Measurements from ENCODE around the gene CELF4.

CELF4 gene

DNA sequence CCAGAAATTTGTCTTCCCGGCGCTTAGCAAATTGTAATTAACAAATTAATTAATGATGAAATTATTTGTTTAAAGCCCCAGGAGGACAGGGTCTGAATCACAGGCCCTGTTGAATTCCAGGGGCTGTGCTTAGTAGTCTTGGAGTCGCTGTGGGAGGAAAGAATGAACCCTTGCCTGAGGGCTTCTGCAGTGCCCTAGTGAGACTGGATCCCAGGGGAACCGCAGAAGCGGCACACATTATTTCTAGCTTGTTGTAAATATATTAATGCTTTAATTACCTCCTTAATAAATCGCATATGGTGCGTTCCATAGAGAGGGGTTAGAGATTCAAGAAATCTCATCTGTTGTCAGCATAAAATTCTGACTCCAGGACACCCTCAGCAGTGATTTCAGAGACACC, 235.4 kb downstream of the CELF4 start:
- no peak for TF ChIP-seq SPI1 (IDR thresholded peaks at IDR 0.05; ENCODE audit: low read depth, low read length)
- TF ChIP-seq POLR2AphosphoS5 (IDR thresholded peaks at IDR 0.05; ENCODE audit: low read depth, low read length) = no peak
- TF ChIP-seq POLR2A (IDR thresholded peaks at IDR 0.05; ENCODE audit: low read depth, low read length) = no peak
- TF ChIP-seq PAX5 (IDR thresholded peaks at IDR 0.05; ENCODE audit: insufficient read depth, low read length, severe bottlenecking) = no peak
- TF ChIP-seq TAF1 (IDR thresholded peaks at IDR 0.05; ENCODE audit: low read depth, low read length) = no peak
- TF ChIP-seq POU2F2 (IDR thresholded peaks at IDR 0.05; ENCODE audit: low read depth, low read length) = no peak
- FAIRE-seq = no peak
- no peak for DNase-seq (ENCODE audit: insufficient read length, low spot score)

- FAIRE-seq (no peak), DNase-seq (ENCODE audit: insufficient read length, low spot score) (no peak)
- TF ChIP-seq POLR2A (IDR thresholded peaks at IDR 0.05; ENCODE audit: low read depth, low read length) (no peak), POLR2AphosphoS5 (IDR thresholded peaks at IDR 0.05; ENCODE audit: low read depth, low read length) (no peak), PAX5 (IDR thresholded peaks at IDR 0.05; ENCODE audit: insufficient read depth, low read length, severe bottlenecking) (no peak), SPI1 (IDR thresholded peaks at IDR 0.05; ENCODE audit: low read depth, low read length) (no peak), POU2F2 (IDR thresholded peaks at IDR 0.05; ENCODE audit: low read depth, low read length) (no peak), TAF1 (IDR thresholded peaks at IDR 0.05; ENCODE audit: low read depth, low read length) (no peak)
These were observed 236.5 kb downstream of the CELF4 start for GRCh38 chr18:37328946-37329719.

DNA sequence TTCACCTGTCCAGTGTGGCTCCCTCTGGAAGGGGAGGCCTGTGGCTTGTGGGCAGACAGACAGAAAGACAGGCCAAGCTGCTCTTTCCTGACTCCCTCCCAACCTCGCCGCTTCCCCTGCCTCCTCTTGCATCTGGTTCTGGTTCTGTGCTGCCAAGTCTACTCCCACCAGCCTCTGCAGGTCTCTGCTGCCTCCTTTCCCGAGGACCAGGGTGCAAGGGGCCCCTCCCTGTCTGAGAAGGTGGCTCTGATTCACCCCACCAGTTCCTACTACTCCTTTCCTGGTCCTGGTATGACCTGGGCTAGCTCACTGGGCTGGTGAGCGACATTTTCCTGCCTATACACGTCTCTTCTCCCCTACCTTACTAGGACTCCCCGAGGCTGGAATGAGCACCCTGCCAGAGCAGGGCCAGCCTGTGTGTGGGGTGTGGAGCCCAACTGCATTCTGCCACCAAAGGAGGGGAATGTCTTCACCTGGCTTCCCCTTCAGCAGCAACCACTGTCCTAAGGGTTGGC, 238.5 kb downstream of the CELF4 start:
- no peak for TF ChIP-seq POLR2AphosphoS5 (IDR thresholded peaks at IDR 0.05; ENCODE audit: low read depth, low read length)
- TF ChIP-seq PAX5 (IDR thresholded peaks at IDR 0.05; ENCODE audit: insufficient read depth, low read length, severe bottlenecking) = no peak
- TF ChIP-seq POU2F2 (IDR thresholded peaks at IDR 0.05; ENCODE audit: low read depth, low read length) = no peak
- no peak for TF ChIP-seq TAF1 (IDR thresholded peaks at IDR 0.05; ENCODE audit: low read depth, low read length)
- TF ChIP-seq POLR2A (IDR thresholded peaks at IDR 0.05; ENCODE audit: low read depth, low read length) = no peak
- TF ChIP-seq SPI1 (IDR thresholded peaks at IDR 0.05; ENCODE audit: low read depth, low read length) = no peak
- DNase-seq (ENCODE audit: insufficient read length, low spot score) (no peak), FAIRE-seq (no peak)

- TF ChIP-seq TAF1 (IDR thresholded peaks at IDR 0.05; ENCODE audit: low read depth, low read length) = no peak
- TF ChIP-seq POLR2A (IDR thresholded peaks at IDR 0.05; ENCODE audit: low read depth, low read length) = no peak
- no peak for TF ChIP-seq SPI1 (IDR thresholded peaks at IDR 0.05; ENCODE audit: low read depth, low read length)
- TF ChIP-seq PAX5 (IDR thresholded peaks at IDR 0.05; ENCODE audit: insufficient read depth, low read length, severe bottlenecking) = no peak
- TF ChIP-seq POLR2AphosphoS5 (IDR thresholded peaks at IDR 0.05; ENCODE audit: low read depth, low read length) = no peak
- TF ChIP-seq POU2F2 (IDR thresholded peaks at IDR 0.05; ENCODE audit: low read depth, low read length) = no peak
- FAIRE-seq = peak; percentile 9
- DNase-seq (ENCODE audit: insufficient read length, low spot score) = peak; percentile 67
These were observed 243.0 kb downstream of the CELF4 start for GRCh38 chr18:37322492-37323035.

GRCh38 chr18:37321582-37322491, 243.8 kb downstream of the CELF4 start:
- DNase-seq (ENCODE audit: insufficient read length, low spot score) (no peak), FAIRE-seq (no peak)
- TF ChIP-seq PAX5 (IDR thresholded peaks at IDR 0.05; ENCODE audit: insufficient read depth, low read length, severe bottlenecking) = no peak
- TF ChIP-seq SPI1 (IDR thresholded peaks at IDR 0.05; ENCODE audit: low read depth, low read length) = no peak
- TF ChIP-seq TAF1 (IDR thresholded peaks at IDR 0.05; ENCODE audit: low read depth, low read length) = no peak
- no peak for TF ChIP-seq POU2F2 (IDR thresholded peaks at IDR 0.05; ENCODE audit: low read depth, low read length)
- no peak for TF ChIP-seq POLR2AphosphoS5 (IDR thresholded peaks at IDR 0.05; ENCODE audit: low read depth, low read length)
- no peak for TF ChIP-seq POLR2A (IDR thresholded peaks at IDR 0.05; ENCODE audit: low read depth, low read length)

GRCh38 chr18:37320317-37320716, 245.3 kb downstream of the CELF4 start:
- FAIRE-seq = no peak
- no peak for DNase-seq (ENCODE audit: insufficient read length, low spot score)
- no peak for TF ChIP-seq TAF1 (IDR thresholded peaks at IDR 0.05; ENCODE audit: low read depth, low read length)

DNA sequence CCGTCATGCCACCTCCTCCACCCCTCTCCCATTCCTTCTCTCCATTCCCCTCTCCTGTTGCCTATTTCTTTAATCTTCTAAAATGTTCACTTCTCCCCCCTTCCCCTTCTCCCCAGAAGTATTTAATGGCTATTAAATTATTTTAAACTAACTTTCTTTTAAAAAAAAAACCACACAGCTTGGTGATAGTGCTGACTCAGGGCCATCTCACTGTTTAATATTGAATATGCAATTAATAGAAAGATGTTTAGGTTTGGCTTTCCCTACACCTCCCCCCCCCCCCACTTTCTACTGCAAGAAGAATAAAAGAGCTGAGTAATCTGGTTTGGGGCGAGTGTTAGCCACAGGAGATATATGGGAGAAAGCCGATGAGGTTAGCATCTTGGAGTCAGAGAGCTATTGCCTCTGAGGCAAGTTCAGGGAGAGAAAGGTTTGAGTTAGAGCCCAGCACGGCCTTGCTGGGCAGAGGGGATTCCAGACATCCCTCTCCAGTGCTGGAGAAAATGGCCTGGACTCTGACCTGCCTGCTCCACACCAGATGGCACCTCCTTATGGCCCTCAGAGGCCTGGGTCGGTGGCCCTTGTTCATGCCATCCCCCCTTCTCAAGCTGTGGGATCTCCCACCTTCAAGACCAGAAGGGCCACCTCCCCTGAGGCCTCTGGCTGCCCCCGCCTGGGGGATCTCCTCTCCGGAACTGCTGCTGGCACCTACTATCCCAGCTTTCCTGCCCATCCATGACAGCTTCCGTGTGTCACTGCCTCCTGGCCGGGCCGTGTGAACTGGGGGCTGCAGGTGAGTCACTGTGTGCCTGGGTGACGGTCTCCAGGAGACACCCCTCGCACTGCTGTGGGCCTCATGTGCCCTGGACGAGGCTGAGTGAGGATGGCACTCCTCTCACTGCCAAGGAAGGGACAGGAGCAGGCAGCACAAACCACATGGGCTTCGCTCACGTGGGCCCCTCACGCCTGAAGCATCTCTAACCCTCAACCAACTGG, 246.9 kb downstream of the CELF4 start:
- no peak for TF ChIP-seq SPI1 (IDR thresholded peaks at IDR 0.05; ENCODE audit: low read depth, low read length)
- TF ChIP-seq PAX5 (IDR thresholded peaks at IDR 0.05; ENCODE audit: insufficient read depth, low read length, severe bottlenecking) = no peak
- TF ChIP-seq TAF1 (IDR thresholded peaks at IDR 0.05; ENCODE audit: low read depth, low read length) = no peak
- TF ChIP-seq POU2F2 (IDR thresholded peaks at IDR 0.05; ENCODE audit: low read depth, low read length) = no peak
- TF ChIP-seq POLR2AphosphoS5 (IDR thresholded peaks at IDR 0.05; ENCODE audit: low read depth, low read length) = no peak
- no peak for TF ChIP-seq POLR2A (IDR thresholded peaks at IDR 0.05; ENCODE audit: low read depth, low read length)
- FAIRE-seq = no peak

DNA sequence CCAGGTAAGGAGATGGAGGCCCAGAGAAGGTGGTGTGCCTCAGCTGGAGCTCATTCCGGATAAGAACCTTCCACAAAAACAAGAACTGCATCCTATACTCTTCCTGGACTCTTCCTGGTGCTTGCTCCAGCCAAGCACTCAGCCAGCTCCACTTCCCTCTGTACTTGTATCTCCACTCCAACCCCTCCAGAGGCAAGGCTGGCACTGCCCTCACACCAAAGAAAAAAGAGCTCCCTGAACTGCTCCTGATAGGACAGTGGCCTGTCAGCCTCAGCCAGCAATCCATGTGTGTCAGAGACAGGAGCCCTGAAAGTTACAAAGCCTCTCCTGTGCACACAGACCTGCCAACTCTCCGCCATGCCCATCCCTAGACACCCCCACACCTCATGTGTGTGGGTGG, 248.1 kb downstream of the CELF4 start:
- no peak for DNase-seq (ENCODE audit: insufficient read length, low spot score)
- no peak for FAIRE-seq
- TF ChIP-seq PAX5 (IDR thresholded peaks at IDR 0.05; ENCODE audit: insufficient read depth, low read length, severe bottlenecking) (no peak), POU2F2 (IDR thresholded peaks at IDR 0.05; ENCODE audit: low read depth, low read length) (no peak), POLR2A (IDR thresholded peaks at IDR 0.05; ENCODE audit: low read depth, low read length) (no peak), POLR2AphosphoS5 (IDR thresholded peaks at IDR 0.05; ENCODE audit: low read depth, low read length) (no peak), SPI1 (IDR thresholded peaks at IDR 0.05; ENCODE audit: low read depth, low read length) (no peak), TAF1 (IDR thresholded peaks at IDR 0.05; ENCODE audit: low read depth, low read length) (no peak)

More for the DNA sequence above, 246.9 kb downstream of the CELF4 start:
- no peak for DNase-seq (ENCODE audit: insufficient read length, low spot score)

Data from GM12891 (cell line).